Gastrocnemius medialis (tissue), 4 donors: ENCODE data around the gene CLIC1.

Source experiments
- CTCF ChIP-seq, 5 experiments: fragments of 450-650 bp in 3 of 5; fragments of 200-600 bp in 2 of 5; sonication (generic) in 2 of 5; IDR thresholded peaks in 4 of 5; conservative IDR thresholded peaks in 1 of 5; 1 replicate in 4 of 5; 2 replicates in 1 of 5; pipeline ENCODE4 v1.5.1; 2016 to 2019; ENCODE audit warnings: antibody characterized with exemption in 5 of 5, mild to moderate bottlenecking in 3 of 5, moderate library complexity in 3 of 5
- POLR2A ChIP-seq, 2 donors: fragments of 450-650 bp; IDR thresholded peaks; one replicate each; pipeline ENCODE4 v1.6.1; 2017; ENCODE audit warnings: antibody characterized with exemption in 2 of 2, mild to moderate bottlenecking in 2 of 2, moderate library complexity in 2 of 2

GRCh38 chr6:31758281-31758680 is 22.0 kb upstream of the CLIC1 start:
- TF ChIP-seq CTCF (IDR thresholded peaks at IDR 0.05 in 4 of 5, conservative IDR thresholded peaks at IDR 0.05 in 1 of 5) (no peak), POLR2A (IDR thresholded peaks at IDR 0.05) (no peak)
